ENCODE measurements around the gene KRTAP5-6.

- TF ChIP-seq SP1 (IDR thresholded peaks at IDR 0.05) (no peak), FOXA1 (IDR thresholded peaks at IDR 0.05) (no peak), ARNT (IDR thresholded peaks at IDR 0.05) (no peak), FOXM1 (IDR thresholded peaks at IDR 0.05; ENCODE audit: borderline replicate concordance) (no peak), NFRKB (IDR thresholded peaks at IDR 0.05) (no peak), SUZ12 (IDR thresholded peaks at IDR 0.05) (no peak)
Observed at GRCh38 chr11:1717745-1718144, 20.8 kb downstream of the KRTAP5-6 start.
